ENCODE results near the gene BET1.

Gene BET1

DNA sequence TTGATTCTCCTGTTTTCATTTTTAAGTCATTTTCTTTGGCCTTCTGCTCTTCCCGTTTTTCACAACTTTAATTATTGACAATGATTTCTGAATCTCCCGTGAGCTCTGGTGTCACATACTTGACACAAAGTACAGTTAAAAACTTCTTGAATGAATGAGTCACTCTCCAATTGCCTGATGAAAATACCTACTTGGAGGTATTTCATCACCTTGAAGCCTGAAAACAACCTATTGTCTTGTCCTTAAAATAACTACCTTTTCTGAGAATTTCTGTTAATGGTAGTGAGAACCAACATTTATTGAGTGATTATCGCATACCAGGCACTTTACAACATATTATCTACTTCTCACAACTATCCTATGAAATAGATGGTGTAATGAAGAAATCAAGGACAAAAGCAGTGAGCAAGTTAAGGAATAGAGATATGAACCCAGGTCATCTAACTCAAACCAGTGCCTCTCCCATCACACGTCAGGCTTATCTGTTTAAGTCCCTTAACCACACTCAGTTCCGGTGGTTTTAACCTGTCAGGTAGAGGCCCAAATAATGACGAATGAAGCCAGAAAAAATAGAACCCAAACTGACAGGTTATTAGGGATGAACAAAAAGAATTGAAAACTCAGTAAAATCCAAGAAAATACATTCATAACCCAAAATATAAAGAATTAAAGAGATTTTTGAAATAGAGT, 11.6 kb downstream of the BET1 start:
- no peak for TF ChIP-seq ZFX (IDR thresholded peaks at IDR 0.05)
- TF ChIP-seq, protein P1, sequence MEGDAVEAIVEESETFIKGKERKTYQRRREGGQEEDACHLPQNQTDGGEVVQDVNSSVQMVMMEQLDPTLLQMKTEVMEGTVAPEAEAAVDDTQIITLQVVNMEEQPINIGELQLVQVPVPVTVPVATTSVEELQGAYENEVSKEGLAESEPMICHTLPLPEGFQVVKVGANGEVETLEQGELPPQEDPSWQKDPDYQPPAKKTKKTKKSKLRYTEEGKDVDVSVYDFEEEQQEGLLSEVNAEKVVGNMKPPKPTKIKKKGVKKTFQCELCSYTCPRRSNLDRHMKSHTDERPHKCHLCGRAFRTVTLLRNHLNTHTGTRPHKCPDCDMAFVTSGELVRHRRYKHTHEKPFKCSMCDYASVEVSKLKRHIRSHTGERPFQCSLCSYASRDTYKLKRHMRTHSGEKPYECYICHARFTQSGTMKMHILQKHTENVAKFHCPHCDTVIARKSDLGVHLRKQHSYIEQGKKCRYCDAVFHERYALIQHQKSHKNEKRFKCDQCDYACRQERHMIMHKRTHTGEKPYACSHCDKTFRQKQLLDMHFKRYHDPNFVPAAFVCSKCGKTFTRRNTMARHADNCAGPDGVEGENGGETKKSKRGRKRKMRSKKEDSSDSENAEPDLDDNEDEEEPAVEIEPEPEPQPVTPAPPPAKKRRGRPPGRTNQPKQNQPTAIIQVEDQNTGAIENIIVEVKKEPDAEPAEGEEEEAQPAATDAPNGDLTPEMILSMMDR (conservative IDR thresholded peaks at IDR 0.05), result no peak
- H3K27ac ChIP-seq, result no peak overlapping the region

DNA sequence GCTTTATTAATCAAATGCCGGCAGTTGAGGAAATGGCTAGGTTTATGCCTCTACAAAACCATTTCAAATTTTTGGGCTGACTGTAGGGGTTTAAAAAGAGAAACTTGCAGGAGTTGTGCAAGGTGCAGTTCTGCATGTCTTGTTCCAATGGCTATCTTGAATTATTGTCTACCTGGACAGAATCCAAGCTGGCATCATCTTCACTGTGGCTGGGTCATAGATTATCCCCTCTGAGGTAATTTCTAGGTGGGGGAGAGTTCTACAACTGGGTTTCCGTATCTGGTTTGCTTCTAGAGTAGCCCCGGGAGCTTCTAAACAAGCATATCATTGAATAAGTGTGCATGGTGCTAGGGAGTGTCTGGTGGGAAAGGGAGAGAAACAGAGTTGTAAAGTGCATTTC, 16.9 kb downstream of the BET1 start:
- TF ChIP-seq ZFX (IDR thresholded peaks at IDR 0.05), result no peak
- TF ChIP-seq, protein P1 (conservative IDR thresholded peaks at IDR 0.05), result no peak
- no peak overlapping the region for H3K27ac ChIP-seq

DNA sequence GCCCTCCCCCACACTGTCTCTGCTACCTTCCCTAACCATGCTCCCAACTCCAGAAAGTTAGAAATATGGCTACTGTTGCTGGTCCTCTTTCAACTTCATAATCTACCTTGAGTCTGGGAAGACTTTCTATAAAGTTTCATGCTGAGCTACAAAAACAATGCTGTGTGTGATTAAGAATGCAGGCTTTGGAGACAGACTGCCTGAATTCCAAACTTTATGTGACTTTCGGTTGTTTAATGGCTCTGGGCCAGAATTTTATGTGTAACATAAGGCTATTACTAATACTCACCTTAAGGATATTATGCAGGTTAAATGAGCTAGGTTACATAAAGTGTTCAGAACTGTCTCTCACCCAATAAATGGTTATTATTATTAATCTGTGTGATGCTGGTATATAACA, 19.1 kb downstream of the BET1 start:
- TF ChIP-seq, protein P1 (conservative IDR thresholded peaks at IDR 0.05), result no peak
- TF ChIP-seq ZFX (IDR thresholded peaks at IDR 0.05), result no peak
- no peak overlapping the region for H3K27ac ChIP-seq

DNA sequence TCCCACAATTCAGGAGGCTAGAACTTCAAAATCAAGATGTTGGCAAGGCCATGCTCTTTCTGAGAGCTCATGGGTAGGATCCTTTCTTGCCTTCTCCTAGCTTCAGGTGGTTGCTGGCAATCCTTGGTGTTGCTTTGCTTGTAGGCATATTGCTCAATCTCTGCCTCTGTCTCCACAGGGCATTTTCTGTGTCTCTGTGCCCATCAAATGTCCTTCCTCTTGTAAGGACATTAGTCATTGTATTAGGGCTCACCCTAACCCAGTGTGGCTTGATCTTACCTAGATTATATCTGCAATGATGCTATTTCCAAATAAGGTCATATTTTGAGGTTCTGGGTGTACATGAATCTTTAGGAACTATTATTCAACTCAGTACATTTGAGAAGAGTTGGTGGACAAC, 20.1 kb downstream of the BET1 start:
- TF ChIP-seq ZFX (IDR thresholded peaks at IDR 0.05), result no peak
- TF ChIP-seq, protein P1 (conservative IDR thresholded peaks at IDR 0.05), result no peak
- H3K27ac ChIP-seq, result no peak overlapping the region

DNA sequence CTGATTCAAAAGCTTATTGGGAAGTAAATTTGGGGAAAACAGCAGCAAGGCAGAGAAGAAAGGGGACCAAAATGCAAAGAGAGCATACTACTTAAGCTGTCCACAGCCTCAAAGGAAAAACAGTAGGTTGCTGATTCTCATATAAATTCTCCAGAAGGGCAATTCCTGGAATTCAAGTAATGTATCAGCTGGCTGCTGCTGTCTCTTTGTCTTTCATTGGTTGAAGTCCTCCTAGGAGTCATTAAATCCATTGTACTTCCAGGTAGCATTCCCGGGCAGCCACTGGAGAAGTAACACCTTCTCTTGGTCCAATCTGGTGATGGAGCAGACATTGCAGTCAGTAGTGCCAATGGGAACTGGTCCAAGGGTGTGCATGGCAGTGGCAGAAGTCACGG, 22.7 kb downstream of the BET1 start:
- H3K27ac ChIP-seq, result no peak overlapping the region
- TF ChIP-seq, protein P1 (conservative IDR thresholded peaks at IDR 0.05), result no peak
- TF ChIP-seq ZFX (IDR thresholded peaks at IDR 0.05), result no peak

DNA sequence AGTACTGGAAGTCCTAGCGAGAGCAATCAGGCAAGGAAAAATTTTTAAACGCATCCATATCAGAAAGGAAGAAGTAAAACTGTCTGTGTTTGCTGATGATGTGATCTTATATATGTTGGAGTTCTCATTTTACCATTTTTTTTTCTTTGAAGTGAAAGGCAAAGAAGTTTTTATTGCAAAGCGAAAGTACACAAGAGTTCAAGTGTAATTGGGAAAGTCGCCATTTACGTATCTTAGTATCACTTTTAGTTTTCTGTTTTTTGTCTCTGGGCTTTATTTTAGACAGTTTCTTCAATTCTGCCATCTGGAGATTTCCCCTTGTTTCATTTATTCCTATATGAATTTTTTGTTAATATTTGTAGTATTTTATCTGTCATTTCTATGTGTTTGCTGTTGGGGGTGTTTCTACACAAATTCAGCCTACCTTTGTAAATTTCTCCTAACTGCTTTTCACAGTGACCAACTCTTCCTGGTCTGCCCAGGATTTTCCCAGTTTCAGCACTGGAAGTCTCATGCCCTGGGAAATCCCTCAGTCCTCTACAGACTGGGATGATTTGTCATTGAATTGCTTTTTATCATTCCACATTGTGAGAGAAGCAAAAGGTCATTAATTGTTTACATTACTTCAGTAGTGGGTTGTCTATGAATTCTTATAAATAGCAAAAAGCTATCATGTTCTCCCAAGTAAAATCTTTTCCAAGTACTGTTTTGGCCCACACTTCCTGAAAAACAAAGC, 23.2 kb downstream of the BET1 start:
- TF ChIP-seq, protein P1 (conservative IDR thresholded peaks at IDR 0.05), result no peak
- no peak for TF ChIP-seq ZFX (IDR thresholded peaks at IDR 0.05)

DNA sequence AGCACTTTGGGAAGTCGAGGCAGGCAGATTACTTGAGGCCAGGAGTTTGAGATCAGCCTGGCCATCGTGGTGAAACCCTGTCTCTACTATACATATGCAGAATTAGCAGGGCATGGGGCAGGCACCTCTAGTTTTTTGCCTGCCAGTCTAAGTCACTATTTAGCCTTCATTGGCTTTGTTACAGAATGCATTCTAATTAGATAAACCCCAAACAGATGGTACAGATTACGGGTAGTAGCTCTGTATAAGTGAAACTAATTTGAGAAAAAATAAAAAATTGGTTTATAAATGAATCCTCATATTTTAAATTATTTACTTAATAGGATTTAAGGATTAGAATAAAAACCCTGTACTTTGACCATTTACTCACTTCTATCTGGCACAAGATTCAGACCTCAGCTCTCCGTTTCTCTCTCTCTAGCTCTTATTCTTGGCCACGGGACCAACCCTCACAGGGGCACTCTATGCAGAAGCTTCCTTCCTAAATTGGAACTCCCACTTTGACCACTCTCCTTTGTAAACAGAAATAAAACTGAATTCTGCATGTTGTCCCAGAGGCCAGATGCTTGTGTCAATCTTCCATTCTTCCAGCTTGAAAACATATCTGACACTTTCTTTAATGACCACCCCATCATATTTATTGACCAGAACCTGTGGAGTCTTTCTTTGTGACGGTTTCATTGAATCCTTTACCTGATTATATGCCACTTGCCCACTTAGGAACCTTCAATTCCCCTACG, 26.8 kb downstream of the BET1 start:
- TF ChIP-seq, protein P1 (conservative IDR thresholded peaks at IDR 0.05), result no peak
- no peak for TF ChIP-seq ZFX (IDR thresholded peaks at IDR 0.05)
- no peak overlapping the region for H3K27ac ChIP-seq

More for the DNA sequence above, 23.2 kb downstream of the BET1 start:
- no peak overlapping the region for H3K27ac ChIP-seq

Measured in C4-2B (cell line).